Fibroblast of the aortic adventitia (primary cell): ENCODE data around the gene CCDC74A. TPM values are rescaled to one million over a fixed set of nuclear protein-coding genes. Genes with fewer than 3 reads are reported as not detected.

Source experiments
- DNase-seq: peaks from one replicate; pipeline ENCODE4 v3.0.0-alpha.2; 2010; ENCODE audit warnings: low read depth
- H3K4me3 ChIP-seq: 2 replicates; pipeline ENCODE4 v1.5.1; 2011; ENCODE audit warnings: low read depth, mild to moderate bottlenecking, control low read depth, low read length, moderate library complexity
- total RNA-seq: library from RNA; depleted of rRNA; stranded (reverse); fragments of >200 nt; gene quantifications from 2 replicates; pipeline ENCODE4 v1.2.3, GENCODE V29; 2012; ENCODE audit warnings: low replicate concordance
- TF ChIP-seq, protein P1 (sequence below): IDR thresholded peaks from 2 replicates; pipeline ENCODE4 v1.5.1; 2011; ENCODE audit warnings: mild to moderate bottlenecking, low read length, control low read depth, inconsistent platforms; ENCODE audit not compliant: insufficient read depth

CCDC74A gene
- total RNA-seq, 1 donor, result 15.1 TPM

DNA sequence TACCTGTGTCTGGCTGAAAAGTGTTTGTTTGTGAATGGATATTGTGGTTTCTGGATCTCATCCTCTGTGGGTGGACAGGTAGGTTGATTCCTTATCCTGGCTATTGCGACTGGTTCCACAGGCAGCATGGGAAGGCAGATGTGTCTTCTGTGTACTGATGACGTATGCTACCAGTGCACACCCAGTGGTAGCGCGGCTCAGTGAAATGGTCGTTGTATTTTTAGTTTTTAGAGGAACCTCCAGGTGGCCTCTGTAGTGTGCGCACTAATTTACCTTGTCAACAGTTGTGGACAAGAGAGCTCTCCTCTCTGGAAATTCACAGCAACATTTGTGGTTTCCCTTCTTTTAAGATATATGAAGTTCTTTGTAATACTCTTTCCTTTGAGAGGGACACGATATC lies 52.5 kb downstream of the CCDC74A start:
- DNase-seq, result no peak
- no peak overlapping the region for H3K4me3 ChIP-seq
- TF ChIP-seq, protein P1, sequence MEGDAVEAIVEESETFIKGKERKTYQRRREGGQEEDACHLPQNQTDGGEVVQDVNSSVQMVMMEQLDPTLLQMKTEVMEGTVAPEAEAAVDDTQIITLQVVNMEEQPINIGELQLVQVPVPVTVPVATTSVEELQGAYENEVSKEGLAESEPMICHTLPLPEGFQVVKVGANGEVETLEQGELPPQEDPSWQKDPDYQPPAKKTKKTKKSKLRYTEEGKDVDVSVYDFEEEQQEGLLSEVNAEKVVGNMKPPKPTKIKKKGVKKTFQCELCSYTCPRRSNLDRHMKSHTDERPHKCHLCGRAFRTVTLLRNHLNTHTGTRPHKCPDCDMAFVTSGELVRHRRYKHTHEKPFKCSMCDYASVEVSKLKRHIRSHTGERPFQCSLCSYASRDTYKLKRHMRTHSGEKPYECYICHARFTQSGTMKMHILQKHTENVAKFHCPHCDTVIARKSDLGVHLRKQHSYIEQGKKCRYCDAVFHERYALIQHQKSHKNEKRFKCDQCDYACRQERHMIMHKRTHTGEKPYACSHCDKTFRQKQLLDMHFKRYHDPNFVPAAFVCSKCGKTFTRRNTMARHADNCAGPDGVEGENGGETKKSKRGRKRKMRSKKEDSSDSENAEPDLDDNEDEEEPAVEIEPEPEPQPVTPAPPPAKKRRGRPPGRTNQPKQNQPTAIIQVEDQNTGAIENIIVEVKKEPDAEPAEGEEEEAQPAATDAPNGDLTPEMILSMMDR, result no peak

Other genes starting within 250 kb of the CCDC74A start
- under 0.01 TPM in 1 of 2 replicates, not detected in the other for gene RAB6D, start 163.7 kb upstream of the CCDC74A start, total RNA-seq
- not detected in 2 replicates for gene TUBA3D, start 51.8 kb upstream of the CCDC74A start, total RNA-seq
- gene MZT2A, start 35.5 kb upstream of the CCDC74A start, total RNA-seq, result 66.8 and 172 TPM in 2 replicates